H1 (cell line): Measurements from ENCODE around the gene SMIM24. TPM values are rescaled to one million over a fixed set of nuclear protein-coding genes. Genes with fewer than 3 reads are reported as not detected.

Experiments
- CTCF ChIA-PET: fragments of 300-600 bp; sonication (Branson Sonifier 250); formaldehyde crosslinking; loops from one replicate; lab custom pipeline; 2021; ENCODE audit not compliant: partially characterized antibody; lab: Charles Lee
- POLR2A ChIA-PET: fragments of 300-600 bp; sonication (Branson Sonifier 250); formaldehyde crosslinking; loops from one replicate; lab custom pipeline; 2021; ENCODE audit warnings: inconsistent platforms; ENCODE audit not compliant: partially characterized antibody; lab: Charles Lee
- DNase-seq, 2 experiments: peaks; one replicate each; pipeline versions ENCODE4 v3.0.0 to v3.0.0-alpha.2; 2010 to 2022; ENCODE audit warnings: low spot score in 2 of 2, low read depth in 1 of 2, mixed read lengths in 1 of 2
- FAIRE-seq: peaks from 2 replicates; lab custom pipeline; 2011; peaks lifted over from hg19 to GRCh38; lab: Jason Lieb, UNC
- H2AFZ ChIP-seq: 2 replicates; pipeline ENCODE4 v1.8.1; 2012; ENCODE audit warnings: low read length, inconsistent platforms
- H2AK5ac ChIP-seq: 2 replicates; pipeline ENCODE4 v1.6.1; 2013; ENCODE audit warnings: low read depth, low read length
- H2BK120ac ChIP-seq: replicated peaks from 2 replicates; pipeline ENCODE3; 2013; ENCODE audit warnings: low read depth, low read length, inconsistent platforms
- H2BK12ac ChIP-seq: 2 replicates; pipeline ENCODE4 v1.6.1; 2013; ENCODE audit warnings: low read depth, low read length
- H2BK15ac ChIP-seq: 2 replicates; pipeline ENCODE4 v1.6.1; 2013; ENCODE audit warnings: low read length
- H2BK20ac ChIP-seq: 2 replicates; pipeline ENCODE4 v1.6.1; 2013; ENCODE audit warnings: low read length
- H2BK5ac ChIP-seq: 2 replicates; pipeline ENCODE4 v1.6.1; 2013; ENCODE audit warnings: low read depth, low read length
- H3K14ac ChIP-seq: 2 replicates; pipeline ENCODE4 v1.6.1; 2013; ENCODE audit warnings: inconsistent platforms; ENCODE audit not compliant: insufficient read length
- H3K18ac ChIP-seq: 2 replicates; pipeline ENCODE4 v1.6.1; 2013; ENCODE audit warnings: low read length; ENCODE audit errors: extremely low read depth
- H3K23ac ChIP-seq: 2 replicates; pipeline ENCODE4 v1.6.1; 2013; ENCODE audit warnings: inconsistent platforms; ENCODE audit not compliant: insufficient read length
- H3K23me2 ChIP-seq: 2 replicates; pipeline ENCODE4 v1.6.1; 2013; ENCODE audit warnings: low read depth, low read length
- H3K27ac ChIP-seq: 2 replicates; pipeline ENCODE4 v1.6.1; 2011; ENCODE audit warnings: low read depth, low read length, inconsistent platforms
- H3K27me3 ChIP-seq, 4 experiments: replicated peaks in 1 of 4; 1 replicate in 1 of 4; 2 replicates in 3 of 4; pipeline versions ENCODE4 v1.6.1 to v1.8.1; 2011 to 2013; ENCODE audit warnings: low read length in 3 of 4, mild to moderate bottlenecking in 3 of 4, inconsistent platforms in 2 of 4, mixed read lengths in 2 of 4, moderate library complexity in 1 of 4; ENCODE audit not compliant: control insufficient read depth in 3 of 4, insufficient read depth in 3 of 4; ENCODE audit errors: extremely low read depth in 1 of 4
- H3K36me3 ChIP-seq, 4 experiments: 2 replicates each; pipeline versions ENCODE4 v1.6.1 to v1.8.1; 2011 to 2013; ENCODE audit warnings: mild to moderate bottlenecking in 4 of 4, low read length in 3 of 4, moderate library complexity in 2 of 4, control low read depth in 1 of 4, inconsistent platforms in 1 of 4; ENCODE audit not compliant: insufficient read depth in 4 of 4, control insufficient read depth in 2 of 4
- H3K4ac ChIP-seq: replicated peaks from 2 replicates; pipeline ENCODE3; 2013; ENCODE audit warnings: low read length, low read depth, mixed read lengths, inconsistent platforms; ENCODE audit not compliant: insufficient read length
- H3K4me1 ChIP-seq, 4 experiments: replicated peaks in 1 of 4; 1 replicate in 1 of 4; 2 replicates in 3 of 4; pipeline versions ENCODE4 v1.6.1 to v1.8.1; 2011 to 2013; ENCODE audit warnings: low read length in 3 of 4, inconsistent platforms in 2 of 4, mixed read lengths in 1 of 4; ENCODE audit not compliant: insufficient read depth in 4 of 4, control insufficient read depth in 3 of 4
- H3K4me2 ChIP-seq, 2 experiments: 2 replicates each; pipeline versions ENCODE4 v1.6.1 to v1.8.1; 2011 to 2013; ENCODE audit warnings: low read depth in 2 of 2, low read length in 2 of 2, control low read depth in 1 of 2, inconsistent platforms in 1 of 2, mild to moderate bottlenecking in 1 of 2; ENCODE audit not compliant: insufficient read depth in 1 of 2
- H3K4me3 ChIP-seq, 4 experiments: fragments of 200-600, 300-600 bp in 1 of 4; sonication (generic), shearing (Covaris generic), sonication (Bioruptor Twin) in 1 of 4; 2 replicates each; pipeline versions ENCODE4 v1.5.1 to v1.8.1; 2011 to 2016; ENCODE audit warnings: low read length in 4 of 4, low read depth in 3 of 4, control low read depth in 2 of 4, inconsistent platforms in 2 of 4, mild to moderate bottlenecking in 2 of 4, mixed read lengths in 1 of 4, moderate library complexity in 1 of 4; ENCODE audit not compliant: insufficient read depth in 2 of 4; ENCODE audit errors: extremely low read depth in 1 of 4
- H3K56ac ChIP-seq: replicated peaks from 2 replicates; pipeline ENCODE3; 2013; ENCODE audit warnings: low read depth, mild to moderate bottlenecking, mixed read lengths, low read length, inconsistent platforms; ENCODE audit not compliant: insufficient read length
- H3K79me1 ChIP-seq: 2 replicates; pipeline ENCODE4 v1.6.1; 2013; ENCODE audit warnings: low read depth, low read length, control low read depth
- H3K79me2 ChIP-seq, 2 experiments: 2 replicates each; pipeline versions ENCODE4 v1.6.1 to v1.8.1; 2012 to 2013; ENCODE audit warnings: low read length in 2 of 2, mild to moderate bottlenecking in 2 of 2, inconsistent platforms in 1 of 2; ENCODE audit not compliant: insufficient read depth in 2 of 2, control insufficient read depth in 1 of 2
- H3K9ac ChIP-seq, 4 experiments: replicated peaks in 1 of 4; 1 replicate in 1 of 4; 2 replicates in 3 of 4; pipeline versions ENCODE4 v1.6.1 to v1.8.1; 2011 to 2013; ENCODE audit warnings: low read depth in 3 of 4, low read length in 3 of 4, control low read depth in 2 of 4, mild to moderate bottlenecking in 2 of 4, moderate library complexity in 2 of 4, inconsistent platforms in 1 of 4; ENCODE audit errors: extremely low read depth in 1 of 4
- H3K9me3 ChIP-seq, 2 experiments: 2 replicates each; pipeline versions ENCODE4 v1.6.1 to v1.8.1; 2012 to 2013; ENCODE audit warnings: mild to moderate bottlenecking in 2 of 2, moderate library complexity in 2 of 2, control low read depth in 1 of 2, inconsistent platforms in 1 of 2, low read depth in 1 of 2, low read length in 1 of 2, mixed read lengths in 1 of 2; ENCODE audit not compliant: insufficient read depth in 2 of 2
- H4K20me1 ChIP-seq, 2 experiments: replicated peaks in 1 of 2; 2 replicates each; pipeline versions ENCODE3 to v1.8.1; 2011 to 2013; ENCODE audit warnings: inconsistent platforms in 2 of 2, low read length in 2 of 2, mild to moderate bottlenecking in 1 of 2; ENCODE audit not compliant: insufficient read depth in 2 of 2, control insufficient read depth in 1 of 2
- H4K5ac ChIP-seq: 2 replicates; pipeline ENCODE4 v1.6.1; 2013; ENCODE audit warnings: low read length, low read depth, mixed read lengths, inconsistent platforms; ENCODE audit not compliant: insufficient read length
- H4K8ac ChIP-seq: 2 replicates; pipeline ENCODE4 v1.8.0; 2013; ENCODE audit warnings: mild to moderate bottlenecking, moderate library complexity, low read length, inconsistent platforms; ENCODE audit not compliant: insufficient read depth; ENCODE audit errors: extremely low read depth
- H4K91ac ChIP-seq: replicated peaks from 2 replicates; pipeline ENCODE3; 2013; ENCODE audit warnings: low read length, mixed read lengths, inconsistent platforms; ENCODE audit not compliant: insufficient read length
- ATF2 ChIP-seq: IDR thresholded peaks from 2 replicates; pipeline ENCODE4 v1.6.1; 2012; ENCODE audit warnings: low read length, inconsistent platforms
- BACH1 ChIP-seq: IDR thresholded peaks from 2 replicates; pipeline ENCODE4 v1.6.1; 2012; ENCODE audit warnings: low read length, improper control_type of control experiment
- CREB1 ChIP-seq: IDR thresholded peaks from 2 replicates; pipeline ENCODE4 v1.6.1; 2012; ENCODE audit warnings: inconsistent platforms
- EZH2 ChIP-seq: fragments of 200-600 bp; sonication (generic); IDR thresholded peaks from 2 replicates; pipeline ENCODE4 v1.7.1; 2012; ENCODE audit warnings: low read depth, mild to moderate bottlenecking, moderate library complexity, low read length, inconsistent platforms; ENCODE audit not compliant: severe bottlenecking
- GABPA ChIP-seq: IDR thresholded peaks from 2 replicates; pipeline ENCODE4 v1.6.1; 2011; ENCODE audit warnings: mild to moderate bottlenecking, low read length, moderate library complexity, borderline replicate concordance; ENCODE audit not compliant: insufficient read depth
- HDAC2 ChIP-seq, 2 experiments: fragments of 300-600 bp in 1 of 2; sonication (generic) in 1 of 2; IDR thresholded peaks; 2 replicates each; pipeline ENCODE4 v1.6.1; 2011 to 2012; ENCODE audit warnings: low read depth in 2 of 2, low read length in 2 of 2, mild to moderate bottlenecking in 2 of 2, moderate library complexity in 2 of 2, borderline replicate concordance in 1 of 2, inconsistent platforms in 1 of 2
- JUN ChIP-seq: IDR thresholded peaks from 2 replicates; pipeline ENCODE4 v1.6.1; 2011; ENCODE audit warnings: low read depth, mild to moderate bottlenecking, improper control_type of control experiment, low read length
- WGBS, 2 experiments: shearing (Covaris generic) in 1 of 2; methylation state at CpG; one replicate each; pipeline versions ENCODE4 v1.1.6 to v1.1.7; 2013 to 2015; ENCODE audit warnings: low lambda C conversion rate in 2 of 2, mixed read lengths in 2 of 2, inconsistent platforms in 1 of 2, low coverage in 1 of 2, missing lambda C conversion rate in 1 of 2; ENCODE audit not compliant: insufficient replicate concordance in 2 of 2, insufficient coverage in 1 of 2, insufficient read length in 1 of 2; ENCODE audit errors: extremely low coverage in 1 of 2, missing lambda C conversion rate in 1 of 2; 5-methylcytosine and 5-hydroxymethylcytosine counted together
- polyA plus RNA-seq, 7 experiments: library from polyadenylated mRNA; depleted of rRNA in 3 of 7; stranded (reverse) in 5 of 7; unstranded in 2 of 7; fragments of >200 nt in 5 of 7; fragments of 200-250 nt in 2 of 7; gene quantifications; 1 replicate in 5 of 7; 2 replicates in 1 of 7; 4 replicates in 1 of 7; pipeline versions ENCODE4 v1.2.1 to v1.2.3, GENCODE V29; 2011 to 2013; ENCODE audit warnings: missing spikeins in 2 of 7, mixed read lengths in 2 of 7
- total RNA-seq: library from RNA; stranded (reverse); fragmentation: NEBNext Ultra II Directional; extraction: Animal tissue kit (Norgen Biotek cat#: 25700); gene quantifications from 2 replicates; pipeline ENCODE4 v1.2.1, GENCODE V29; 2021

The SMIM24 gene
- total and polyA plus RNA-seq, 2 of the 8 experiments (the other 6 are each of a cell fraction or from before 2014, with no cell fraction given): 3.8 to 4.5 TPM

GRCh38 chr19:3474010-3474409 is 6.3 kb downstream of the SMIM24 start:
- Histone ChIP-seq H2AFZ (no peak overlapping the region), H3K56ac (no peak overlapping the region), H3K14ac (no peak overlapping the region), H3K9me3 (no peaks in the 10 kb centered on the region), H2BK5ac (no peak overlapping the region), H4K91ac (no peak overlapping the region), H3K4ac (no peak overlapping the region), H2BK120ac (no peak overlapping the region), H3K79me1 (no peaks in the 10 kb centered on the region), H3K4me3 (no peak overlapping the region), H3K4me2 (no peak overlapping the region), H2AK5ac (no peak overlapping the region), H2BK12ac (no peak overlapping the region), H3K27me3 (peaks cover 0 to 19% (median 9%) of the 10 kb centered on the region in 4 experiments; a peak in 6 of 7 replicates), H3K36me3 (no peaks in the 10 kb centered on the region), H3K23ac (no peak overlapping the region), H3K4me1 (peaks cover 0 to 2% (median 0%) of the 10 kb centered on the region in 4 experiments; a peak in 2 of 7 replicates), H4K20me1 (peaks cover 0 to 10% of the 10 kb centered on the region in 2 experiments), H4K8ac (no peak overlapping the region), H3K27ac (no peak overlapping the region), H2BK20ac (no peak overlapping the region), H3K18ac (no peak overlapping the region), H4K5ac (no peak overlapping the region), H3K79me2 (no peaks in the 10 kb centered on the region), H3K9ac (no peak overlapping the region), H3K23me2 (peaks cover 23% of the 10 kb centered on the region; the same call in 1 of the 2 replicates), H2BK15ac (no peak overlapping the region)
- DNase-seq (no peak), FAIRE-seq (no peak)
- CTCF ChIA-PET: interaction anchor here (1.0 to 6.8 kb wide), 8 partner anchors 9 to 148 kb away, joined by 3 to 97 read pairs (median 14); partner anchors contain the start of genes MFSD12, SMIM24 and SMIM44
- 82% methylated on average over 8 of the region's 8 CpGs; no CpG with 5 or more reads in 1 of the 2 experiments for WGBS, 2 experiments
- POLR2A ChIA-PET: no interaction called here
- no peak for TF ChIP-seq CREB1
- no peak for TF ChIP-seq ATF2
- no peak for TF ChIP-seq HDAC2 (IDR thresholded peaks at IDR 0.05; ENCODE audit: borderline replicate concordance in 1 of 2, low read depth in 2 of 2, low read length in 2 of 2)
- no peak for TF ChIP-seq BACH1
- TF ChIP-seq JUN: no peak
- TF ChIP-seq EZH2: no peak
- TF ChIP-seq GABPA: no peak
